Frontal cortex (tissue), 4 donors: ENCODE results near the gene XXYLT1. TPM values are rescaled to one million over a fixed set of nuclear protein-coding genes. Genes with fewer than 3 reads are reported as not detected.
"Not testable (repeated sequence)": the region's sequence is repeated elsewhere in the genome, so short reads cannot be mapped to it uniquely, and the experiment has no call there.

ENCODE experiments used
- DNase-seq, 2 donors: peaks; one replicate each; pipeline ENCODE4 v3.0.0; 2012; ENCODE audit warnings: low spot score in 2 of 2
- FAIRE-seq: peaks from 2 replicates; lab custom pipeline; 2012; peaks lifted over from hg19 to GRCh38; lab: Jason Lieb, UNC
- total RNA-seq: library from RNA; depleted of rRNA; stranded (reverse); fragments of >200 nt; gene quantifications from one replicate; pipeline ENCODE4 v1.2.3, GENCODE V29; 2014
- donor health status: control.
- donor health status: control.
- donor health status: control.

The XXYLT1 gene
- total RNA-seq, 1 donor from 2014 or later: 23.6 TPM

GRCh38 chr3:195096053-195096452, 174.9 kb downstream of the XXYLT1 start:
- DNase-seq (no peak), FAIRE-seq (no peak)

GRCh38 chr3:195095704-195096036, 175.3 kb downstream of the XXYLT1 start:
- DNase-seq (no peak), FAIRE-seq (no peak)

GRCh38 chr3:195095035-195095703, 175.8 kb downstream of the XXYLT1 start:
- no peak for DNase-seq

GRCh38 chr3:195094191-195094921, 176.6 kb downstream of the XXYLT1 start:
- DNase-seq (no peak), FAIRE-seq (no peak)

More at GRCh38 chr3:195095035-195095703, 175.8 kb downstream of the XXYLT1 start:
- no peak for FAIRE-seq

- no peak for FAIRE-seq
- DNase-seq: no peak
Observed at GRCh38 chr3:195093731-195094130, 177.2 kb downstream of the XXYLT1 start.

GRCh38 chr3:195087840-195088601, 182.9 kb downstream of the XXYLT1 start:
- not testable (repeated sequence) for DNase-seq, FAIRE-seq

GRCh38 chr3:195087328-195087727, 183.6 kb downstream of the XXYLT1 start:
- DNase-seq: no peak

GRCh38 chr3:195086885-195087284, 184.1 kb downstream of the XXYLT1 start:
- no peak for DNase-seq
- no peak for FAIRE-seq

More at GRCh38 chr3:195087328-195087727, 183.6 kb downstream of the XXYLT1 start:
- no peak for FAIRE-seq

GRCh38 chr3:195086341-195086740, 184.6 kb downstream of the XXYLT1 start:
- DNase-seq (no peak), FAIRE-seq (no peak)

- FAIRE-seq (no peak), DNase-seq (no peak)
Observed at GRCh38 chr3:195085356-195086130, 185.4 kb downstream of the XXYLT1 start.

- no peak for DNase-seq
Observed at GRCh38 chr3:195084746-195085145, 186.2 kb downstream of the XXYLT1 start.

GRCh38 chr3:195083659-195084058, 187.3 kb downstream of the XXYLT1 start:
- no peak for FAIRE-seq
- no peak for DNase-seq

More at GRCh38 chr3:195084746-195085145, 186.2 kb downstream of the XXYLT1 start:
- no peak for FAIRE-seq

GRCh38 chr3:195082811-195083210, 188.1 kb downstream of the XXYLT1 start:
- DNase-seq (no peak), FAIRE-seq (no peak)

- DNase-seq (no peak), FAIRE-seq (no peak)
Observed at GRCh38 chr3:195081242-195081963, 189.6 kb downstream of the XXYLT1 start.

- no peak for FAIRE-seq
- no peak for DNase-seq
Observed at GRCh38 chr3:195080571-195081151, 190.3 kb downstream of the XXYLT1 start.

GRCh38 chr3:195080125-195080524, 190.8 kb downstream of the XXYLT1 start:
- FAIRE-seq (no peak), DNase-seq (no peak)

GRCh38 chr3:195079636-195080035, 191.3 kb downstream of the XXYLT1 start:
- no peak for DNase-seq
- FAIRE-seq: no peak

GRCh38 chr3:195078891-195079440, 192.0 kb downstream of the XXYLT1 start:
- no peak for DNase-seq
- FAIRE-seq: no peak
